HepG2 (cell line): ENCODE results near the gene SPSB1. TPM values are rescaled to one million over a fixed set of nuclear protein-coding genes. Genes with fewer than 3 reads are reported as not detected.
A peak's percentile ranks its signal among the peaks of the same experiment; 100 is the strongest.

Experiments used
- HMG20B ChIP-seq: conservative IDR thresholded peaks from 2 replicates; pipeline ENCODE4 v1.6.1; 2016; ENCODE audit warnings: missing genetic modification reagents, missing compliant biosample characterization
- HMGA1 ChIP-seq: sonication (generic); formaldehyde crosslinking; conservative IDR thresholded peaks from 2 replicates; pipeline ENCODE4 v1.4.0; 2020; ENCODE audit warnings: missing genetic modification reagents
- HNRNPK ChIP-seq: fragments of 200-400 bp; formaldehyde crosslinking; IDR thresholded peaks from 2 replicates; pipeline ENCODE4 v1.6.1; 2018; ENCODE audit warnings: low read length, low read depth, moderate library complexity, mild to moderate bottlenecking; ENCODE audit not compliant: poor library complexity, severe bottlenecking
- HNRNPL ChIP-seq: fragments of 200-400 bp; formaldehyde crosslinking; IDR thresholded peaks from 2 replicates; pipeline ENCODE4 v1.6.1; 2017; ENCODE audit warnings: mild to moderate bottlenecking, low read depth, low read length
- KLF9 ChIP-seq: IDR thresholded peaks from 2 replicates; pipeline ENCODE4 v1.6.1; 2016; ENCODE audit warnings: low read depth
- PAWR ChIP-seq: sonication (generic); formaldehyde crosslinking; IDR thresholded peaks from 2 replicates; pipeline ENCODE4 v1.4.0; 2020; ENCODE audit warnings: missing genetic modification reagents, mild to moderate bottlenecking, borderline replicate concordance
- RBAK ChIP-seq: sonication (generic); formaldehyde crosslinking; IDR thresholded peaks from 2 replicates; pipeline ENCODE4 v1.5.1; 2020; ENCODE audit warnings: mild to moderate bottlenecking, missing genetic modification reagents
- RBM39 ChIP-seq: fragments of 200-400 bp; formaldehyde crosslinking; IDR thresholded peaks from one replicate; pipeline ENCODE4 v1.6.1; 2018; ENCODE audit warnings: antibody characterized with exemption, mild to moderate bottlenecking, low read depth, low read length; ENCODE audit not compliant: poor library complexity, severe bottlenecking
- RFX5 ChIP-seq: IDR thresholded peaks from 2 replicates; pipeline ENCODE4 v1.6.1; 2011; ENCODE audit warnings: low read depth, low read length, improper control_type of control experiment
- SIN3A ChIP-seq: IDR thresholded peaks from 2 replicates; pipeline ENCODE4 v1.6.1; 2011; ENCODE audit warnings: low read depth, mild to moderate bottlenecking, control low read depth, low read length, borderline replicate concordance
- SMARCE1 ChIP-seq: fragments of 450-650 bp; IDR thresholded peaks from 2 replicates; pipeline ENCODE4 v1.6.1; 2017; ENCODE audit warnings: borderline replicate concordance
- SNAPC2 ChIP-seq: sonication (generic); formaldehyde crosslinking; IDR thresholded peaks from 2 replicates; pipeline ENCODE4 v1.8.1; 2022; ENCODE audit warnings: mild to moderate bottlenecking, missing genetic modification reagents
- SP5 ChIP-seq: IDR thresholded peaks from 2 replicates; pipeline ENCODE4 v1.6.1; 2016; ENCODE audit warnings: low read depth, borderline replicate concordance
- TRIM22 ChIP-seq: fragments of 450-650 bp; IDR thresholded peaks from 2 replicates; pipeline ENCODE4 v1.6.1; 2017
- ZFY ChIP-seq: sonication (generic); formaldehyde crosslinking; IDR thresholded peaks from 2 replicates; pipeline ENCODE4 v1.4.0; 2020; ENCODE audit warnings: missing genetic modification reagents
- ZNF17 ChIP-seq: sonication (generic); formaldehyde crosslinking; IDR thresholded peaks from 2 replicates; pipeline ENCODE4 v1.5.0; 2020; ENCODE audit warnings: mild to moderate bottlenecking, missing genetic modification reagents
- ZNF556 ChIP-seq: sonication (generic); formaldehyde crosslinking; IDR thresholded peaks from 2 replicates; pipeline ENCODE4 v1.4.0; 2020; ENCODE audit warnings: mild to moderate bottlenecking, missing genetic modification reagents, borderline replicate concordance
- ZNF644 ChIP-seq: IDR thresholded peaks from 2 replicates; pipeline ENCODE4 v1.6.1; 2016; ENCODE audit warnings: low read depth
- ZXDC ChIP-seq: sonication (generic); formaldehyde crosslinking; IDR thresholded peaks from 2 replicates; pipeline ENCODE4 v1.5.0; 2020; ENCODE audit warnings: mild to moderate bottlenecking, missing genetic modification reagents
- polyA plus RNA-seq, 8 experiments: library from polyadenylated mRNA; depleted of rRNA in 3 of 8; stranded (reverse) in 7 of 8; unstranded in 1 of 8; fragments of >200 nt; fragmentation: Illumina TruSeq in 4 of 8; extraction: Trizol in 4 of 8; gene quantifications; 2 replicates each; pipeline versions ENCODE4 v1.2.1 to v1.2.3, GENCODE V29; 2011 to 2016; ENCODE audit warnings: low read depth in 4 of 8, missing spikeins in 1 of 8, mixed read lengths in 1 of 8; ENCODE audit not compliant: insufficient read depth in 1 of 8
- total RNA-seq, 5 experiments: library from RNA; depleted of rRNA; stranded (reverse); fragments of >200 nt; fragmentation: Illumina TruSeq; extraction: Trizol; gene quantifications; 2 replicates each; pipeline ENCODE4 v1.2.3, GENCODE V29; 2016; ENCODE audit warnings: low read depth in 1 of 5
- TF ChIP-seq, protein P1 (sequence below): sonication (generic); formaldehyde crosslinking; IDR thresholded peaks from 2 replicates; pipeline ENCODE4 v1.4.0; 2020; ENCODE audit warnings: low read depth, missing genetic modification reagents
- TF ChIP-seq, protein P2 (sequence below): sonication (generic); formaldehyde crosslinking; IDR thresholded peaks from 2 replicates; pipeline ENCODE4 v1.8.1; 2023; ENCODE audit warnings: mild to moderate bottlenecking, moderate library complexity, missing genetic modification reagents

Gene SPSB1
- total and polyA plus RNA-seq, 2 of the 13 experiments (the other 11 are each of a cell fraction or from before 2014, with no cell fraction given) = 5.0 to 8.0 TPM

DNA sequence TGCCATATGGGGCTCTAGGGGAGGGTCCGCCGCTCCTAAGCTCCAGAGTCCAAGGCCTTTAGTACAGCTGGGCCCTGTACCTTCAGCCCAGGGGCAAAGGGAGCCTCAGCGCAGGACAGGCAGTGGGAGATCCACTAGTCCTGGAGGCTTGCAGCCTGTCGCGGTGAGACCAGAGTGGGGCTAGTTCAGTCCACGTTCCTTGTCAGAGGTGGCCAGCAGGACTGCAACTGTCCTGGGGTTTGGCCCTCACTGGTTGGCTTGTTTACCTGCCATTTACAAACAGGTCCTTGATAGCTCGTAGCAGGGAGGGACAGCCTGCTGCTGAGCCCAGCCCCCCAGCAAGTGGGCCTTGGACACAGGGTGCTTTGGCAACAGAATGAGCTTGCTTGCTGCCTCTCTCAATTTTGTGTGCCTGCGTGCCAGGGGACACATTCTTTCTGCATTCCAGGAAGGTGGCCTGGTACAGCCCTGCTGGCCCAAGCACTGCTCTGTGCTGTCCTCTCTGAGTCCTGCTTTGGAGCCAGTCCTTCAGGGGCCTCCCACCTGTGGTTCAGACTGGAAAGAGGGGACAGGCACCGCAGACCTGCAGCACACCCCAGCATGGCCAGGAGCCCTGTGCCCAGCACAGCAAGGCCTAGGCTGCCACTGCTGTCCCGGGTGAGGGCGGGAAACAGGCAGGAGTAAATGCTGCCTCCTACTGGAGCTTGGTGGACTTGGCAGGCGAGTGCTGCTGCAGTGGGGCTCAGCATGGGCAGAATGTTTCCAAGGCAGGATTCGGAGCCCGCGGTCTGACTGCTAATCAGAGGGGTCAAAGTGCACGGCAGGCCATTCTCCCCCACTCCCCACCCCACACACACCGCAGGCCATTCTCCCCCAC, 42.9 kb upstream of the SPSB1 start (continued):
- TF ChIP-seq, protein P1, sequence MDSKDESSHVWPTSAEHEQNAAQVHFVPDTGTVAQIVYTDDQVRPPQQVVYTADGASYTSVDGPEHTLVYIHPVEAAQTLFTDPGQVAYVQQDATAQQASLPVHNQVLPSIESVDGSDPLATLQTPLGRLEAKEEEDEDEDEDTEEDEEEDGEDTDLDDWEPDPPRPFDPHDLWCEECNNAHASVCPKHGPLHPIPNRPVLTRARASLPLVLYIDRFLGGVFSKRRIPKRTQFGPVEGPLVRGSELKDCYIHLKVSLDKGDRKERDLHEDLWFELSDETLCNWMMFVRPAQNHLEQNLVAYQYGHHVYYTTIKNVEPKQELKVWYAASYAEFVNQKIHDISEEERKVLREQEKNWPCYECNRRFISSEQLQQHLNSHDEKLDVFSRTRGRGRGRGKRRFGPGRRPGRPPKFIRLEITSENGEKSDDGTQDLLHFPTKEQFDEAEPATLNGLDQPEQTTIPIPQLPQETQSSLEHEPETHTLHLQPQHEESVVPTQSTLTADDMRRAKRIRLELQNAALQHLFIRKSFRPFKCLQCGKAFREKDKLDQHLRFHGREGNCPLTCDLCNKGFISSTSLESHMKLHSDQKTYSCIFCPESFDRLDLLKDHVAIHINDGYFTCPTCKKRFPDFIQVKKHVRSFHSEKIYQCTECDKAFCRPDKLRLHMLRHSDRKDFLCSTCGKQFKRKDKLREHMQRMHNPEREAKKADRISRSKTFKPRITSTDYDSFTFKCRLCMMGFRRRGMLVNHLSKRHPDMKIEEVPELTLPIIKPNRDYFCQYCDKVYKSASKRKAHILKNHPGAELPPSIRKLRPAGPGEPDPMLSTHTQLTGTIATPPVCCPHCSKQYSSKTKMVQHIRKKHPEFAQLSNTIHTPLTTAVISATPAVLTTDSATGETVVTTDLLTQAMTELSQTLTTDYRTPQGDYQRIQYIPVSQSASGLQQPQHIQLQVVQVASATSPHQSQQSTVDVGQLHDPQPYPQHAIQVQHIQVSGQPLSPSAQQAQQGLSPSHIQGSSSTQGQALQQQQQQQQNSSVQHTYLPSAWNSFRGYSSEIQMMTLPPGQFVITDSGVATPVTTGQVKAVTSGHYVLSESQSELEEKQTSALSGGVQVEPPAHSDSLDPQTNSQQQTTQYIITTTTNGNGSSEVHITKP (CRISPR knock-in tag) = no peak
- TF ChIP-seq HMG20B (CRISPR knock-in tag) (no peak), RBM39 (peak; percentile 70), KLF9 (no peak), SNAPC2 (CRISPR knock-in tag) (peak; percentile 5; the same call in 1 of the 2 replicates), ZFY (CRISPR knock-in tag) (peak; percentile 86), HNRNPK (peak; percentile 87), ZNF556 (CRISPR knock-in tag) (peak; percentile 72; the same call in 1 of the 2 replicates), SP5 (CRISPR knock-in tag) (peak; percentile 80), SMARCE1 (no peak), TRIM22 (no peak), HNRNPL (peak; percentile 95), HMGA1 (CRISPR knock-in tag) (no peak), SIN3A (peak; percentile 18; the same call in 1 of the 2 replicates), ZNF644 (CRISPR knock-in tag) (peak; percentile 29; the same call in 1 of the 2 replicates), RBAK (CRISPR knock-in tag) (peak; percentile 54; the same call in 1 of the 2 replicates), RFX5 (no peak), ZNF17 (CRISPR knock-in tag) (no peak), ZXDC (CRISPR knock-in tag) (no peak), PAWR (CRISPR knock-in tag) (no peak)
- TF ChIP-seq, protein P2, sequence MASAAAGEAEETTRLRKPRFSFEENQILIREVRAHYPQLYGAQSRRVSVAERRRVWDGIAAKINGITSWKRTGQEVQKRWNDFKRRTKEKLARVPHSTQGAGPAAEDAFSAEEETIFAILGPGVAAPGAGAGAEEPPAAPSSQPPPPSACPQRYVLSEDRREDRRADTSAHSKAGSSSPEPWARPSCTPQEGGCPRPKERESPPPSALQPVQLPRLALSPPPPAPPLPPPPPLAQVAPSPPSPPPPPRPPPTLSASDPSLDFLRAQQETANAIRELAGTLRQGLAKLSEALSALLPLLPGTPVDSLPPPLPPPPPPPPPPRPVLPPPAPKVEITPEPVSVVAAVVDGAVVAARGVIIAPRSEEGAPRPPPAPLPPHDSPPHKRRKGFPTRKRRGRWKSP (CRISPR knock-in tag) = 0 out of 2 replicates have a peak, but pooled peaks have one; percentile 23
